GM18868 (cell line): ENCODE data around the gene MS4A4A.
"Not testable (repeated sequence)": the region's sequence is repeated elsewhere in the genome, so short reads cannot be mapped to it uniquely, and the experiment has no call there.

Experiments used
- ATAC-seq: cut with Tn5 transposase; IDR thresholded peaks from one replicate; pipeline ENCODE4 v1.9.1; 2021; ENCODE audit warnings: mild to moderate bottlenecking, moderate library complexity; ENCODE audit not compliant: unreplicated experiment

Gene MS4A4A

GRCh38 chr11:60280412-60280811 lies at the start of gene MS4A4A:
TSS of gene MS4A4A (plus strand) at chr11:60280666. CDS start at chr11:60280676, 10 bp downstream.
- peak; percentile 64 for ATAC-seq

GRCh38 chr11:60230681-60231080 lies 49.8 kb upstream of the MS4A4A start:
- ATAC-seq = no peak

GRCh38 chr11:60235321-60235720 lies 45.1 kb upstream of the MS4A4A start:
- ATAC-seq = no peak

GRCh38 chr11:60240662-60241061 lies 39.8 kb upstream of the MS4A4A start:
- ATAC-seq = no peak

GRCh38 chr11:60241786-60242185 lies 38.7 kb upstream of the MS4A4A start:
- ATAC-seq = no peak

- no peak for ATAC-seq
Measured at GRCh38 chr11:60242740-60243239, 37.7 kb upstream of the MS4A4A start, which contains the start of gene MS4A4E. TSS of gene MS4A4E (minus strand) at chr11:60243137. CDS start at chr11:60230055, 13,082 bp downstream.

- ATAC-seq = peak; percentile 53
Measured at GRCh38 chr11:60251485-60252212, 28.8 kb upstream of the MS4A4A start.

- ATAC-seq = no peak
Measured at GRCh38 chr11:60252213-60253108, 28.0 kb upstream of the MS4A4A start.

GRCh38 chr11:60257956-60258722 lies 22.3 kb upstream of the MS4A4A start:
- ATAC-seq = no peak

- ATAC-seq = no peak
Measured at GRCh38 chr11:60261014-60261413, 19.5 kb upstream of the MS4A4A start.

- no peak for ATAC-seq
Measured at GRCh38 chr11:60263402-60263801, 17.1 kb upstream of the MS4A4A start.

GRCh38 chr11:60264644-60265043 lies 15.8 kb upstream of the MS4A4A start:
- no peak for ATAC-seq

- ATAC-seq = peak; percentile 41
Measured at GRCh38 chr11:60265373-60266214, 14.9 kb upstream of the MS4A4A start.

GRCh38 chr11:60274416-60274815 lies 6.0 kb upstream of the MS4A4A start:
- ATAC-seq = no peak

GRCh38 chr11:60281485-60281884 lies 1.0 kb downstream of the MS4A4A start:
- ATAC-seq = no peak

- ATAC-seq = no peak
Measured at GRCh38 chr11:60282286-60282685, 1.8 kb downstream of the MS4A4A start.

GRCh38 chr11:60285411-60286126 lies 5.1 kb downstream of the MS4A4A start:
- not testable (repeated sequence) for ATAC-seq

- ATAC-seq = no peak
Measured at GRCh38 chr11:60288531-60288930, 8.1 kb downstream of the MS4A4A start.

GRCh38 chr11:60292145-60292544 lies 11.7 kb downstream of the MS4A4A start:
- no peak for ATAC-seq
